Measurements from ENCODE around the gene ADCY3.

DNA sequence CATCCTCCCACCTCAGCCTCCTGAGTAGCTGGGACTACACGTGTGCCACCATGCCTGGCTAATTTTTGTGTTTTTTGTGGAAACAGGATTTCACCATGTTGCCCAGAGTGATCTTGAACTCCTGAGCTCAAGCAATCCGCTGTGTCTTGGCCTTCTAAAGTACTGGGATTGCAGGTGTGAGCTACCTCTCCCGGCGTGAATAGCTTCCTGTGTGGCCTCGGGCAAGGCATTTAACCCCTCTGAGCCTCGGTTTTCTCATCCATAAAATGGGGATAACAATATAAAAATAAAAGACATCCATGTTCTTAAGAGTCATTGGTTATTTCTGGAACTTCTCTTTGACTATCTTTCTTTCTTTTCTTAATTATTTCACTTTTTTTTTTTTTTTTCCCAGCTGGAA is 19.3 kb upstream of the ADCY3 start:
- TF ChIP-seq, protein P1, sequence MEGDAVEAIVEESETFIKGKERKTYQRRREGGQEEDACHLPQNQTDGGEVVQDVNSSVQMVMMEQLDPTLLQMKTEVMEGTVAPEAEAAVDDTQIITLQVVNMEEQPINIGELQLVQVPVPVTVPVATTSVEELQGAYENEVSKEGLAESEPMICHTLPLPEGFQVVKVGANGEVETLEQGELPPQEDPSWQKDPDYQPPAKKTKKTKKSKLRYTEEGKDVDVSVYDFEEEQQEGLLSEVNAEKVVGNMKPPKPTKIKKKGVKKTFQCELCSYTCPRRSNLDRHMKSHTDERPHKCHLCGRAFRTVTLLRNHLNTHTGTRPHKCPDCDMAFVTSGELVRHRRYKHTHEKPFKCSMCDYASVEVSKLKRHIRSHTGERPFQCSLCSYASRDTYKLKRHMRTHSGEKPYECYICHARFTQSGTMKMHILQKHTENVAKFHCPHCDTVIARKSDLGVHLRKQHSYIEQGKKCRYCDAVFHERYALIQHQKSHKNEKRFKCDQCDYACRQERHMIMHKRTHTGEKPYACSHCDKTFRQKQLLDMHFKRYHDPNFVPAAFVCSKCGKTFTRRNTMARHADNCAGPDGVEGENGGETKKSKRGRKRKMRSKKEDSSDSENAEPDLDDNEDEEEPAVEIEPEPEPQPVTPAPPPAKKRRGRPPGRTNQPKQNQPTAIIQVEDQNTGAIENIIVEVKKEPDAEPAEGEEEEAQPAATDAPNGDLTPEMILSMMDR (IDR thresholded peaks at IDR 0.05 in 8 of 11, conservative IDR thresholded peaks at IDR 0.05 in 3 of 11) = no peak
- TF ChIP-seq POLR2A (IDR thresholded peaks at IDR 0.05) = no peak
